ENCODE data around the gene SIRPA. TPM values are rescaled to one million over a fixed set of nuclear protein-coding genes. Genes with fewer than 3 reads are reported as not detected.

SIRPA gene
- total and polyA plus RNA-seq, 2 experiments from 2014 or later = 16.0 to 18.6 TPM

DNA sequence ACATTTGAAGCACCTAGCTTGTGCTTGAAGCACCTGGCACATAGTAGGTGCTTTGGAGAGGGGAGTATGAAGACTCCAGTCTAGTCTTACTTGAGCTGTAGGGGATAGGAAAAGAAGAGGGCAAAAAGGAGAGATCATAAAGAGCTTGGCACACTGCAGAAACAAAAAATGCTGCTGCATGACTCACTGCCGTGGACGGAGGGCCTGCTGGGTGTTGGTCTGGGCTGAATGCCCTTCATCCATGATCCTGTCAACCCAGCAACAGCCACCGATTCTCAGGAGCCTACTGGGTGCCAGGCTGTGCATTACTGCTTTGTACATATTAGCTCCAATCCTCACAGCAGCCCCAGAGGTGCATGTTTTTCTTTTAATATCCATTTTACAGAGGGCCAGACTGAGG, 92.6 kb downstream of the SIRPA start:
- Histone ChIP-seq H2AFZ (no peak overlapping the region), H3K4me3 (no peak overlapping the region), H3K4me1 (ENCODE audit: insufficient read depth) (no peaks in the 10 kb centered on the region), H3K27me3 (peaks cover 20% of the 10 kb centered on the region), H3K79me2 (no peaks in the 10 kb centered on the region), H3K27ac (no peak overlapping the region), H3K4me2 (no peak overlapping the region), H3K36me3 (replicated peaks; ENCODE audit: insufficient read depth, low read depth) (no peaks in the 10 kb centered on the region), H3K9me2 (replicated peaks; ENCODE audit: insufficient read depth) (no peaks in the 10 kb centered on the region), H4K20me1 (ENCODE audit: insufficient read depth, poor library complexity, severe bottlenecking) (no peaks in the 10 kb centered on the region), H3K9me3 (ENCODE audit: low read depth) (no peaks in the 10 kb centered on the region)
- no peak for TF ChIP-seq EZH2 (IDR thresholded peaks at IDR 0.05; ENCODE audit: borderline replicate concordance)
- TF ChIP-seq, protein P1, sequence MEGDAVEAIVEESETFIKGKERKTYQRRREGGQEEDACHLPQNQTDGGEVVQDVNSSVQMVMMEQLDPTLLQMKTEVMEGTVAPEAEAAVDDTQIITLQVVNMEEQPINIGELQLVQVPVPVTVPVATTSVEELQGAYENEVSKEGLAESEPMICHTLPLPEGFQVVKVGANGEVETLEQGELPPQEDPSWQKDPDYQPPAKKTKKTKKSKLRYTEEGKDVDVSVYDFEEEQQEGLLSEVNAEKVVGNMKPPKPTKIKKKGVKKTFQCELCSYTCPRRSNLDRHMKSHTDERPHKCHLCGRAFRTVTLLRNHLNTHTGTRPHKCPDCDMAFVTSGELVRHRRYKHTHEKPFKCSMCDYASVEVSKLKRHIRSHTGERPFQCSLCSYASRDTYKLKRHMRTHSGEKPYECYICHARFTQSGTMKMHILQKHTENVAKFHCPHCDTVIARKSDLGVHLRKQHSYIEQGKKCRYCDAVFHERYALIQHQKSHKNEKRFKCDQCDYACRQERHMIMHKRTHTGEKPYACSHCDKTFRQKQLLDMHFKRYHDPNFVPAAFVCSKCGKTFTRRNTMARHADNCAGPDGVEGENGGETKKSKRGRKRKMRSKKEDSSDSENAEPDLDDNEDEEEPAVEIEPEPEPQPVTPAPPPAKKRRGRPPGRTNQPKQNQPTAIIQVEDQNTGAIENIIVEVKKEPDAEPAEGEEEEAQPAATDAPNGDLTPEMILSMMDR (IDR thresholded peaks at IDR 0.05; ENCODE audit: poor library complexity) = no peak
- TF ChIP-seq EZH2phosphoT487 (IDR thresholded peaks at IDR 0.05; ENCODE audit: low read depth, severe bottlenecking, unreplicated experiment) = no peak
- DNase-seq (ENCODE audit: low spot score) = no peak
- WGBS (ENCODE audit: low lambda C conversion rate, missing lambda C conversion rate) = 86% methylated on average over 3 of the region's 3 CpGs

Other genes starting within 250 kb of the SIRPA start
- gene SIRPG, start 237.6 kb upstream of the SIRPA start, total RNA-seq = not detected in 2 replicates
- not detected in 2 replicates for gene SIRPG, start 237.6 kb upstream of the SIRPA start, polyA plus RNA-seq
- gene PDYN, start 98.7 kb downstream of the SIRPA start, total RNA-seq = not detected in 2 replicates
- not detected in 2 replicates for gene PDYN, start 98.7 kb downstream of the SIRPA start, polyA plus RNA-seq
- gene STK35, start 206.4 kb downstream of the SIRPA start, total RNA-seq = 19.3 and 22.9 TPM in 2 replicates
- gene STK35, start 206.4 kb downstream of the SIRPA start, polyA plus RNA-seq = 12.6 and 14.2 TPM in 2 replicates